KOPT-K1 (cell line): ENCODE measurements around the gene ADISSP.

Experiments
- H3K27ac ChIP-seq: fragments of 200-600 bp; sonication (generic); 2 replicates; pipeline ENCODE4 v1.5.1; 2016; ENCODE audit warnings: antibody characterized with exemption, mild to moderate bottlenecking, low read depth, low read length; ENCODE audit not compliant: poor library complexity, severe bottlenecking
- H3K36me3 ChIP-seq: fragments of 200-600 bp; sonication (generic); 2 replicates; pipeline ENCODE4 v1.5.1; 2017; ENCODE audit warnings: antibody characterized with exemption, mild to moderate bottlenecking, low read length, moderate library complexity; ENCODE audit not compliant: insufficient read depth
- H3K9me3 ChIP-seq: fragments of 200-600 bp; sonication (generic); 2 replicates; pipeline ENCODE4 v1.5.1; 2017; ENCODE audit warnings: antibody characterized with exemption, low read length, mild to moderate bottlenecking; ENCODE audit not compliant: insufficient read depth, poor library complexity, severe bottlenecking

ADISSP gene

GRCh38 chr20:3731944-3732326 is 35.6 kb downstream of the ADISSP start:
- no peak overlapping the region for H3K27ac ChIP-seq
- H3K9me3 ChIP-seq = no peaks in the 10 kb centered on the region
- no peaks in the 10 kb centered on the region for H3K36me3 ChIP-seq

DNA sequence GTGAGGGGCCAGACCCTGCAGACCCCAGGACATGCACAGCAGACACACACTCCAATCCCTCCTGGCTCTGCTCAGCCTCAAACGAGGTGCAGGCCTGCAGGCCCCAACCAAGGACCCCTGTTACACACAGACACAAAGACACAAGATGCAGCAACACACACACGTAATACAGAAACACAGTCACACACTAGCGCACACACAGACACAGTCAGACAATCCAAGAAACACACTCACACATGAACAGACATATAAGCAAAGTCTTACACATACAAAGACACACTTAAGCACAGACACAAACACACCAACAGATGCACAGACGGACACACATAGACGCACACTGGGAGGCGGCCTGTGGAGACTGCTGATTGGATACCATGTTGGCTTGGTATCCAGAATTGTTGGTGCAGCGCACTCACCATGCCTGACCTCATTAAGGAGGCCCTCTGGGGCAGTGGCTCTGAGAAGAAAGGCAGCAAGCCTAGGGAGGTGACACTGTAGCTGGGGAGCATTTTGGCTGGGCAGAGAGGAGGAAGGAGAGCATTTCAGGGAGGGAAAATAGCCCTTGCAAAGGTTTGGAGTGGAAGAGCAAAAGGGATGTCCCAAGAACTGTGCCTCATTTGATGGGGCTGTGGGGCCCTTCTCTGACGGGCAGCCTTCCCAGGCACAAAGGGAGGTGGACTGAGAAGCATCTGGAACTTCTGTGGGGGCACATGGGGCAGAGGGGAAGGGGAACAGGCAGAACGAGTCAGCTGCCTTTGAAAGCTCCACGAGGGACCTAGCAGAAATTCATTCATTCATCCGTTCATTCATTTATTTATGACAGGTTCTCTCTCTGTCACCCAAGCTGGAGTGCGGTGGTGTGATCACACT is 36.5 kb downstream of the ADISSP start:
- Histone ChIP-seq H3K36me3 (no peaks in the 10 kb centered on the region), H3K9me3 (no peaks in the 10 kb centered on the region), H3K27ac (no peak overlapping the region)

GRCh38 chr20:3729811-3730540 is 37.6 kb downstream of the ADISSP start:
- H3K9me3 ChIP-seq = no peaks in the 10 kb centered on the region

GRCh38 chr20:3729378-3729777 is 38.2 kb downstream of the ADISSP start:
- Histone ChIP-seq H3K9me3 (no peaks in the 10 kb centered on the region), H3K27ac (no peak overlapping the region), H3K36me3 (no peaks in the 10 kb centered on the region)

More at GRCh38 chr20:3729811-3730540, 37.6 kb downstream of the ADISSP start:
- Histone ChIP-seq H3K36me3 (no peaks in the 10 kb centered on the region), H3K27ac (no peak overlapping the region)

DNA sequence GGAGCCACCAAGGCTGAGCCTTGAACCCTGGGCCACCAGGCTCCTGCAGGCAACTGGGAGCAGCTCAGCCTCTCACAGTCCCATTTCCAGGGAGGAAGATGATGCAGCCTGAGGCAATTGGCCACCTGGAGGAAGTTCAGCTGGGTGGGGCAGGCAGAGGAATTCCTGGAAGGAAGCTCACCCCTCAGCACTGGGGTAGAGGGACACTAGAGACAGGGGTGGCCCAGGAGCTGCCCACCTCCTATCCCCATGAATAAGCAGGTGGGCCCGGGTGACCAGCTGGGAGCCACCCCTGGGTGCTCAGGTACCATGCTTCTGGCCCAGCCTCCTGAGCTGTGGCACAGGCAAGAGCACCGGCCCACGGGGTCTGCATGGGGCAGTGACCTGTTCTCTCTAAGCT is 38.7 kb downstream of the ADISSP start:
- Histone ChIP-seq H3K9me3 (no peaks in the 10 kb centered on the region), H3K36me3 (no peaks in the 10 kb centered on the region), H3K27ac (no peak overlapping the region)

DNA sequence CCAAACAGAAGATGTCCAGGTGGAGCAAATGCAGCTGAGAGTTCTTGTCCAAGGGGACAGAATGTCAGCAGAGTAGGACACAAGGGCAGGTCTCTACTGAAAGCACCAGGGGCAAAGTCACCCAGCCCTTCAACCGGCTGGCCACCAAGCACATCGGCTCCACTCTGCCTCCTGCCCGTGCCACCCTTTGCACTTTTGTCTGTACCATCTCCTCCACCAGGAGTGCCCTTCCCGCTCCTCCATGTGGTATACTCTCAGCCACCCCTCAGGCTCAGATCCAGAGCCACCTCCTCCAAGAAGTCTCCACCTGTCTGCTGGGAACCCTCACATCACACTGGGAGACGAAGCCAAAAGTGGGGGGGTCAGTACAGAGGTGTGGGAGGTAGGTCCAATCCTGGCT is 39.2 kb downstream of the ADISSP start:
- Histone ChIP-seq H3K36me3 (no peaks in the 10 kb centered on the region), H3K27ac (no peak overlapping the region), H3K9me3 (no peaks in the 10 kb centered on the region)

GRCh38 chr20:3727401-3728021 is 40.0 kb downstream of the ADISSP start:
- Histone ChIP-seq H3K36me3 (no peaks in the 10 kb centered on the region), H3K27ac (no peak overlapping the region), H3K9me3 (no peaks in the 10 kb centered on the region)

DNA sequence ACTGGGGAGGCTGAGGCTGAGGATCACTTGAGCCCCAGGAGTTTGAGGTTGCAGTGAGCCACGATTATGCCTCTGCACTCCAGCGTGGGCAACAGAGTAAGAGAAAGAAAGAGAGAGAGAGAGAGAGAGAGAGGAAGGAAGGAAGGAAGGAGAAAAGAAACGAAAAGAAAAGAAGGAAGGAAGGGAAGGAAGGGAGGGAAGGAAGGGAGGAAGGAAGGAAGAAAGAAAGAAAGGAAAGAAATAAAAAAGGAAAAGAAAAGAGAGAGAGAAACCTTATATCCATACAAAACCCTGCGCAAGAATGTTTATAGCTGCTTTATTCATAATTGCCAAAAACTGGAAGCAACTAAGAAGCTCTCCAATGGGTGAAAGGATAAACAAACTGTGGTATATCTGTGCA is 43.2 kb downstream of the ADISSP start:
- no peaks in the 10 kb centered on the region for H3K9me3 ChIP-seq
- no peak overlapping the region for H3K27ac ChIP-seq

DNA sequence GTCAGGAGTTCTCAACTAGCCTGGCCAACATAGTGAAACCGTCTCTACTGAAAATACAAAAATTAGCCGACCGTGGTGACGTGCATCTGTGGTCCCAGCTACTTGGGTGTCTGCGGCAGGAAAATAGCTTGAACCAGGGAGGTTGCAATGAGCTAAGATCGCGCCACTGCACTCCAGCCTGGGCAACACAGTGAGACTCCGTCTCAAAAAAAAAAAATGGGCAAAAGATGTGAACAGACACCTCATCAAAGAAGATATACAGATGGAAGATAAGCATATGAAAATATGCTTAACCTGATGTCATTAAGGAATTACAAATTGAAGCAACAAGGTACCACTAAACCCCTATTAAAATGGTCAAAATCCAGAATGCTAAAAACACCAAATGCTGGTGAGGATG is 44.3 kb downstream of the ADISSP start:
- Histone ChIP-seq H3K27ac (no peak overlapping the region), H3K9me3 (no peaks in the 10 kb centered on the region), H3K36me3 (no peaks in the 10 kb centered on the region)

More for the DNA sequence above, 43.2 kb downstream of the ADISSP start:
- no peaks in the 10 kb centered on the region for H3K36me3 ChIP-seq

GRCh38 chr20:3721912-3722311 is 45.6 kb downstream of the ADISSP start:
- Histone ChIP-seq H3K36me3 (no peaks in the 10 kb centered on the region), H3K27ac (no peak overlapping the region), H3K9me3 (no peaks in the 10 kb centered on the region)

DNA sequence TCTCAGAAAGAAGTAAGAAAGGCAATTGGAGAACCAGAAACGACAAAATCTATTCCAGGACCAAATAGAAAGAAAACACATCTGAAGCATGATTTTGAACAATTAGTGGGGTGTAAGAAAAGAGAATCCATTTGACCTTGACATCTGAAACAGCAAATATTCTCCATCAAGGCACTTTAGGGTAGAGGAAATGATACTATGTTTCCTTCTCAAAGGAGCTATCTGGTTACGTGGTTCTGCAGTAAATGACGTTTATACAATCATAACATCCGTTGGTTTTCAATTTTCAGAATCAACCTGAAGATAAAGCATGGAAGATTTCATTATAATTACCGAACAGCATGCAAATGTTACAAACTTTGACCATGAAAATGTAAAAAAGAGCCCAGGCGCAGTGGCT is 46.9 kb downstream of the ADISSP start:
- Histone ChIP-seq H3K9me3 (no peaks in the 10 kb centered on the region), H3K27ac (no peak overlapping the region), H3K36me3 (no peaks in the 10 kb centered on the region)

DNA sequence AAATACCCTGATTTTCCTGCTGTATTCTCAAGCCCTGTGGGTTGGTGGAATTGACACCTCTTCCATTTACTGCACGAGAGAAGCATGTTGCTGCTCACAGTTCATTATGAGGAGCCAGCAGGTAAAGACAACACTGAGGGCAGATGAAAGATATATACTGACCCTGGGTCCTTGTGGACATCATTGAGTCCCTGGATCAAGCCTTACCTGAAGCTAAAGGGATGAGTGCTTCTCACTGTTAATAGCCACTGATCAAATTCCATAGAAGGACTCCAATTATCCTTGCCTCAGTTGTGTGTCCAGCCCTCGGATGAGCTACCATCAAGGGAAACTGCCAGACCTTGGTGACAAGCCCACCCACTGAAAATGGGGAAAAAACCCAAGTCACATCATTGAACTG is 47.5 kb downstream of the ADISSP start:
- Histone ChIP-seq H3K27ac (no peak overlapping the region), H3K36me3 (no peaks in the 10 kb centered on the region), H3K9me3 (no peaks in the 10 kb centered on the region)

DNA sequence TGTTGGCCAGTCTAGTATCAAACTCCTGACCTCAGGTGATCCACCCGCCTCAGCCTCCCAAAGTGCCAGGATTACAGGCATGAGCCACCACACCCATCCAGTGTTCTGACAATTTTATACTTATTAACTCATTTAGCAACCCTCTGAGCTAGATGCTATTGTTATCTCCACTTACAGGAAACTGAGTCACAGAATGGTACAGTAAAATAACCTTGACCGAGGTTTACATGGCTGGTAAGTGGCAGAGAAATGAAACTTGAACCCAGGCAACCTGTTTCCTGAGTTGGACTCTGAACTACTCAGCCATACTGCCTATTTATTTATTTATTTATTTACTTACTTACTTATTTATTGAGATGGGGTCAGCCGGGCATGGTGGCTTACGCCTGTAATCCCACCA is 48.5 kb downstream of the ADISSP start:
- Histone ChIP-seq H3K27ac (no peak overlapping the region), H3K9me3 (no peaks in the 10 kb centered on the region), H3K36me3 (no peaks in the 10 kb centered on the region)

- no peak overlapping the region for H3K27ac ChIP-seq
- no peaks in the 10 kb centered on the region for H3K9me3 ChIP-seq
- no peaks in the 10 kb centered on the region for H3K36me3 ChIP-seq
These were observed 51.2 kb downstream of the ADISSP start for GRCh38 chr20:3716195-3716834.

GRCh38 chr20:3714092-3714491 is 53.5 kb downstream of the ADISSP start:
- no peaks in the 10 kb centered on the region for H3K36me3 ChIP-seq
- no peak overlapping the region for H3K27ac ChIP-seq
- H3K9me3 ChIP-seq = no peaks in the 10 kb centered on the region
